GM19395 (cell line): ENCODE data around the gene REEP6.
"Not testable (repeated sequence)": the region's sequence is repeated elsewhere in the genome, so short reads cannot be mapped to it uniquely, and the experiment has no call there.

Experiments used
- ATAC-seq: cut with Tn5 transposase; IDR thresholded peaks from one replicate; pipeline ENCODE4 v1.9.1; 2021; ENCODE audit warnings: mild to moderate bottlenecking, moderate library complexity; ENCODE audit not compliant: unreplicated experiment

The REEP6 gene

DNA sequence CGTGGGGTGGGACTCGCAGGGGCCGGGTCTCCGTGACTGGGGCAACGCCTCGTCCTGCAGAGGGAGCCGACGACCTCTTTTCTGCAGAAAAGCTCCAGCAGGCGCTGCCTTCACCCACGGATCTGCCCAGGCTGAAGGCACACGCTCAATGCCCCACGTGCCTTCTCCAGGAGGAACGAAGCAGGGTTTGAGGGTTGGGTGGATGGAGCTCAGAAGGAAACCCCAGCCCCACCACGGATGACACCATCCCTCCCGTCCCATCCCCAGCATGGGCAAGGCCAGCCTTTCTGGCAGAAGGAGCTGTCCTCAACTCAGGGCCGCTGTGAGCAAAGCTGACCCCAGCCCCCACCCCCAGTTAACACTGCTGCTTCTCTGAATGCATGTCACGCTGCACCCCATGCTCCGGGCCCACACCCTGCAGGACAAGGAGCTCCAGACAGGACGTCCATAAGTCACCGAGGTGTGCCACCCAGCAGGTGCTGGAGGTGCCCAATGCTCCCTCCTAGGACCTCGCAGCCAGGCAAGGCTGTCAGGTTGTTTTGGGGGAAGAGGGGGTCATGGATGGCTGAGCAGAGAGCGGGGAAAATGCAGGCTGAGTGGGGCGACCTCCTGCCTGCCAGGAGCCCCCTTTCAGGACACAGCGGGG, 19.3 kb upstream of the REEP6 start:
- ATAC-seq = no peak

DNA sequence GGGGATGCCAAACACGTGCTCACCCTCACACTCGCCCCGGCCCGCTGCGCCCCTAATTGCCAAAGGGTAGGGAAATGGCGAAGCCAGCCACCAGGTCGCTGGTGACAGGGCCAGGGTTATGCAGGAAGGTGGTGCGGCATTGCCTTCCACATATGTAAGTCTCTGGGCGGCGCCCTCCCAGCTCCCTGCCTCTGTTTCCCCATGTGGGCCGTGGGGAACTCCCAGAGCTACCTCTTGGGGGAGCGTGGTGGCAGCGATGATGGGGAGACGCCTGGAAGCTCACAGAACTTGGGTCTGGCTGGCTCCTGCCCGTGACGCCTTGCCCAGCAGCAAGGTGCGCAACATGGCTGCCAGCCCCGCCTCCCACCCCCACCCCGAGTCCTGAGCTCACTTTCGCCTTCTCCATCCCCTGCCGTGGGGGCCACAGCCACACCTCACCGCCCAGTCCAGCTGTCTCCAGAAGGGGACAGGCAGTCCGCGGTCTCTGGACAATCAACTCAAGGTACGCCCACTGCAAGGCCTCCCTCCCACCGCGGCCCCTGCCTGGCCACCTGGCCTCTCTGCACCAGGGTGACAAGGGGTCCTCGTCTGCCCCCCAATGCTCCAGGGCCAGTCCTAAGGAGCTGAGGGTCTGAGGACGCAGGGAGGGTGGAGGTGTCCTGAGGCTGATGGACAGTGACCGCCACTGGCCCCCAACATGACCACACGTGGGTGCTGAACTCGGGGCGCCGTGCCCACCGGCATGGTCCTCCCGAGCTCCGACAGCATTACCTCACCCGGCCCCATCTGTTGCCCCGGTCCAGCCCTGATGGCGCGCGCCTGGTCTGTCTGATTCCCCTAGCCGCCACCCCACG, 18.5 kb upstream of the REEP6 start:
- ATAC-seq = no peak

DNA sequence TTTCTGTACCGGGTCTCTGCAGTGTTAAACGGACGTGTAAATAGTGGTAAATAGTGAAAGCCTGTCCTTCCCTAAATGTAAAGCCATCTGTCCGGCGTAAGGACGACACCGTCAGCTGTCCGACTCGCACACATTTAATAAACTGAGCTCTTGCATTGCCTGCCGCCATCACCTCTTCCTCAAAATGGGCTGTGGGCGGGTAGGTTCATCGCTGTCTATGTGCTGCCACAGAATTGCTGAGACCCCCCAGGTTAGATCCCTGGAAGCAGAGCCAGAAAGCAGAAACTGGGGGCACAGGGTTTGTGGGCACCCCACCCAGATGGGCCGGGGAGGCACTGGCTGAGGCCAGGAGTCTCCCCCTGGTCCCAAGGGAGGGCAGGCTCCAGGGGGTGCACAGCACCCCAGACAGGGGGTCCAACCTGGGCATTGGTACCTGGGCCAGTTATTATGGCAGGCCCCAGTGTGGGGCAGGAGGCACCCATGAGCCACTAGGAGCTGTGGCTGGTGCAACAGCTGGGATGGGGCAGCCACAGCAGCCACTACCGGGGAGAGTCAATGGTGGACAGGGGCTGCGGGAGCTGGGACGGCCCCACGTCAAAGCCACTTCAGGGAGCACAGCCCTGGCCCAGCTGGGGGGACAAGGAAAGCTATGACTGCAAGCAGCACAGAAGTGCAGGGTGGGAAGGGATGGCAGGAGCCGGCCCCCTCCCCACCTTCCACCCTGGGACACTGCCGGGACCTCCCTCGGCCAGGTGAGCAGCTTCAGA, 17.7 kb upstream of the REEP6 start:
- no peak for ATAC-seq

DNA sequence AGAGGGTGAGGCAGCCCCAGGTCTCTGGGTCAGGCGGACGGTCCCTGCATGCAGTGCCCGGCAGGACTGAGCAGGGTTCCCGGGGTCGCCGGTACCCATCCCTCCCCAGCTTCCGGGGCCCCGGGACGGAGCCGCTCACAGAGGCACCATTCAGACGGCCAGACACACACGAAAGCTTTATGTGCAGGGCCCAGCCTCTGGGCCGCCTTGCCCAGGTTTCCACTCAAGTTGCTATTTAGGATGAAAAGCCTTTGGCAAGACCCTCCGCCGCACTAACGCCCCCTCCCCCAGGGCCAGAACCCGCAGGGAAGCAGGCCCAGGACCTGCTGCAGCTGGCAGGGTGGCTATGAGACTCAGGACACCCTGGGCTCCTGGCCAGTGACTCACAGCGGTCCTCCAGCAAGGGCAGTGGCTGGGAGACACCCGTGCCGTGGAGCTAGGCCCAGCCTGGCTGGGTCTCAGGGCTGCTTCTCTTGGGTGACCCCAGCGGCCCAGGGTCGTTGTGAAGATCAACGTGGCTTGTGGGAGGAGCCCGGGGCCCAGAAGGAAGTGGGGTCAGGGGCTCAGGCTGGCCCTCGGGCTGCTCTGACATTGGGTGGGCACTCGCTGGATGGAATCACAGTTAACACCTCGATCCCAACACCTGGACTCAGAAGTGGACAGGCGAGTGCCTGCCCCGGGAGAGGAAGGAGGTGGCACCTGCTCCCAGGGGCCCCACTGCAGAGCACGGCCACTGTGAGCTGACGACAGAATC, 16.8 kb upstream of the REEP6 start:
- ATAC-seq = no peak

DNA sequence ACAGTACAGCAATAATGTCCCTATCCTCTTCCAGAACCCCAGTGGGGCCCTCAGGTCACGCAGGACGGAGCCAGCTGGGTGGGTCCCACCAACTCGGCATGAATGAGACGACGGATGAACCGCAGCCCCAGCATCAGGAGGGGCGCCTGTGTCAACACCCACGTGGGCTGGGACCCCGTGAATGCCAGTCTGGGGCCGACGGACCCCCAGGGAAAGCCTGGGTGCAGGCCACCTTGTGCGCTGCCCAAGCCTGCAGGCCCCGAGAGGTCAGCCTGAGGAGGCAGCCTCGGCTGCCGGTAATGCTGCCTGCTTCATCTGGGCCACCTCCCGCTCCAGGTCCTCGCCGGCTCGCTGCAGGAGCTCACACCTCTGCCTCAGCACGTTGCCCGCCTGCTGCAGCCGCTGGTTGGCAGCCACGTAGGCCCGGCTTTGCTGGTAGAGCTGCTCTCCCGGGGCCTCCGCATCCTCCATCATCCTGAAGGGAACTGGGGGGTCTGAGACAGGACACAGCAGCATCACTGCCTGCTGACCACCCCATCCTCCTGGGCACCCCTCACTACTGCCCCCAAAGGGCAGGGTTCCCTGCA, 16.1 kb upstream of the REEP6 start:
- no peak for ATAC-seq

DNA sequence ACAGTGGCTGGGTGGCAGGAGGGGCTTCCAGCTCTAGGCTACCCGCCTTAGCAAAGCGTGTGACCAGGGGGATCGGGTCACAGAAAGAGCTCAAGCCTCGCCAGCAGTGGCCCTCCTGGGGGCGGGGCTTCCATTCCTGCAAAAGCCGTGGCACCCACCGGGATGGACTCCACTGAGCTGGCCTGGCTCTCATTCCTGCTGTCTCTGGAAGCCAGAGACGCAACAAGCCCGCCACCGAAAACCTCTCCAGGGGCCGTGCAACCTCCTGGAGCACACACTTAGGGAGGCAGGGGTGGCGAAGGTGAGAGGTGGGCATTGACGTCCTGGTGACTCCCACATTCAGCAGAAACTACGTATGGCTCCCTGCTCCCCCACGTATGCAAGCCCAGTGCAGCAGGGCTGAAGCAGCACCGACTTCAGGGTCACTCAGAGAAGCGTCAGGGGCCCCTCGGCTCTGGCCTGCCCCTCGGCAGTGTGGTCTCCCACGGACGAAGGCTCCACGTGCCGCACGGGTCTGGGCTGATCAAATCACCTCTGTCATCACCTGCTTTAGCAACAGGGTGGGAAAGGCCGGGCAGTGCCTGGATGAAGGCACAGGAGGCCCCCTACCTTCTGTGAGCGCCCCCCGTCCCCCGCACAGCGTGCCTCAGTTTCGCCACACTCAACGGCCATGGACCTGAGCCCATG, 15.1 kb upstream of the REEP6 start:
- no peak for ATAC-seq

DNA sequence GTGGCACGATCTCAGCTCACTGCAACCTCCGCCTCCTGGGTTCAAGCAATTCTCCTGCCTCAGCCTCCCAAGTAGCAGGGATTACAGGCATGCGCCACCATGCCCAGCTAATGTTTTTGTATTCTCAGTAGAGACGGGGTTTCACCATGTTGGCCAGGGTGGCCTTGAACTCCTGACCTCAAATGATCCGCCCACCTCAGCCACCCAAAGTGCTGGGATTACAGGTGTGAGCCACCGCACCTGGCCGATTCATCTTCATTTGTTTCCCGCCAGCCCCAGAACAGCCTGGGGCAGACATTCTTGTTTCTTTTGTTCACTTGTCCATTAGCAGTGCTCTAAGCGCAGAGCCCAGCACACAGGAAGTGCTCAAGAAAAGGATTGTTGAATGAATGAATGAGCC, 13.9 kb upstream of the REEP6 start:
- not testable (repeated sequence) for ATAC-seq

DNA sequence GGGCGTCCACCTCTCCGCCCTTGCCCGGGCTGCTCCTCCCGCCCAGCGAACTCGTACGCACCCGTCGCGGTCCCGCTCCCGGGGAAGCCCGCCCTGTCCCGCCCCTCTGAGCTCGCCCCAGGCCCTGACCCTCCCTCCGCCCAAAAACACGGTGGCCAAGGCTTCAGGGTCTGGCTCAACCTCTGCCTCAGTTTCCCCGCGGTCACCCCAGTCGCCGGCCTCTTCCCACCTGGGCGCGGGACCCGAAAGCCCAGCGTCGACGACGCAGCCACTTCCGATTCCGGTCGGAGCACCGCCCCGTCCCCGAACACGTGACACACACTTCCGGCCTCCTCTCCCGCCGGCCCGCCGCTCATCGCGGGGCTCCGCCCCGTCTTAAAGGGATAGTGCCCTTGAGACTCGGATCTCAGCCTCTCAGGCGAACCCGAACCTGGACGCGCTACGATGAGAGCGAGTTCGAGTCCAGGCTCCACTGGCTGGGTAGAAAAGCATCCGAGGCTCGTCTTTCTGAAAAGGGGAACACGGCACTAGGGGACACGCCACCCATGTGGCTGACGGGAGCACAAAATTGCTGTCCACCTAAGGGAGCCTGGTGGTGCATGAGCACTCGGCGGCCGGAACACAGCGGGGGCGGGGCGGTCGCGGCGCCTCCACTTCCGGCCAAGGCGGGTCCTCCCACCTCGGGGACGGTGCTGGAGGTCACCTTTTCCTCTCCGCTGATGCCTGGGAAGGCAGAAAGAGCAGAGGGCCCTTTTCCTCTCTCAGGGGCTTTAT, 11.9 kb upstream of the REEP6 start, which contains the start of gene C19orf25:
TSS of gene C19orf25 (minus strand) at position 282 of the 774 bp plus-strand sequence. CDS start 312 bp downstream, outside the sequence.
- peak; percentile 77 for ATAC-seq

DNA sequence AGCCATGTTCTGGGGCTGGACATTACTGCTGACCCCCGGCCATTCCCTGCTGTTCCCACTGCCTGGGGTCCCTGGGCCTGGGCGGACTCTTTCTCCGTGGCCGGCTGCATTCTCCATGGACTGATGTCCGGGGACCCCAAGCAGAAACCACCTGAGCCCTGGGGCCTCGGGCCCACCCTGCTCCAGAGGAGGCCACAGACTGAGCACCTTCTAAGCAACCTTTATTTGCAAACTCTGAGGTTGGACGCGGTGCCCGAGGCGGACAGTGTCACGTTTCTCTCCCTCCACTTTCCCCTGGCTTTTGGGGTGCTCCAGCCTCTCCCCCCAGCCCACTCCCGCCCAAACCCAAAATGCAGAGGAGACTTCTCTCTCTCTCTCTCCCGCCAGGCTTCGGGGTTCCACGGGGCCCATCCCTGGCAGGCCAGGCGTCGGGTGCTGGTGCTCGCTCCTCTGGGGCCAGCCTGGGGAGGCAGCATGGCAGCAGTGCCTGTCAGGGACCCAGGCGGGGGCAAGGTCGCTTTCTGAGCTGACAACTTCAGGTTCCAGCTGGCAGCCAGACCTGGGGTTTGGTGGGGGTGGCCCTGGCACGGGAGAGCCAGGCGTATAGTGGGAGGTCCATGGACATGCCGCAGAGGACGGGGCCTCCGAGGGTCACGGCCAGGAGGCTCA, 9.6 kb upstream of the REEP6 start:
- ATAC-seq = no peak

DNA sequence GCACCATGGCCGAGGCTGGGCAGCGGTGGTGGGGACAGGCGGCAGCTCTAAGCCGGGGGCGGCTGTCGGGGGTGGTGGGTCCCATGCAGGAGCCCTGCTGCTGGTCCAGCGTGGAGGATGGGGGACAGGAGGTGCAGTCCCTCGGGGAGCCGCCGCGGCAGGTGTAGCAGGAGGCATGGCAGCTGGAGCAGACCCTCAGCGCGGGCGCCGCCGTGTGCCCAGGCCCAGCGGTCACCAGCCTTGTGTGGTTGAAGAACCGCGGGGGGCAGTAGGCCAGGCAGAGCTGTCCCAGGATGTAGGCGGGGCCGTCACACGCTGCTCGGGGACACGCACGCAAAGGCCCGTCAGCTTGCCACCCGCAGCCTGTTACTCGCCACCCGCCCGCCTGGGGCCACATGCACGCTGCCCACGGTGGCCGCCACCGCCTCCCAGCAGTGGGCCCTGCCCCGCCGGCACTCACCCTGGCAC, 9.1 kb upstream of the REEP6 start:
- no peak for ATAC-seq

DNA sequence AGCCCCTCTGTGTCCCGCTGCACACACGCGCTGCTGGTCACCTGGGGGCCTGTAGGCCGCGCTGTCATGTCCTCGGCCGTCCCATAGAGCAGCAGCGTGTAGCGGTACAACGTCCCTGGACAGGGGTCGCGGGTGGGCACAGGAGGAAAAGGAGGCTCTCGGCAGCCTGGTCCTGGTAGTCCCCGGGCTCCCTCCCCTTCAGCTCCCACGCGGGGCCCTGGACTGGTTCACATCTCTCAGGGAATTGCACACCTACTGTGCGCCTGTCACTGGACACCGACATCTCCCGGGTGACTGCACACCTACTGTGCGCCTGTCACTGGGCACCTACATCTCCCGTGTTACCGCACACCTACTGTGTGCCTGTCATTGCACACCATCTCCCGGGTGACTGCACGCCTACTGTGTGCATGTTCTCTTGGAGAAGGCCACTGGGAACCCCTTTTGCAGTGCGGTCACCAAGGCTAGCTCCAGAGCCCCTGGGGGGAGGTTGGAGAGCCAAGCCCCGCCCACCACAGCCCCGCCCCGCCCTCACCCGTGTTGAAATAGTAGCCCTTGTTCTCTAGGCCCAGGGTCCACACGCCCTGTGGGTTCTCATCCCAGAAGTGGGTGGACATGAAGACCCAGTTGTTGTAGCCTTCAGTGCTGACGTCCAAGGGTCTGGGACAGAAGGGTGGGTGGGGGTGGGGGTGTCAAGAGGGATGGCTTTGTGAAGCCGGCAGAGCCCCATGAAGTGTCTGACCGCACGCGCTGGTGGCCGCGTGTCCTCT, 8.4 kb upstream of the REEP6 start:
- no peak for ATAC-seq

DNA sequence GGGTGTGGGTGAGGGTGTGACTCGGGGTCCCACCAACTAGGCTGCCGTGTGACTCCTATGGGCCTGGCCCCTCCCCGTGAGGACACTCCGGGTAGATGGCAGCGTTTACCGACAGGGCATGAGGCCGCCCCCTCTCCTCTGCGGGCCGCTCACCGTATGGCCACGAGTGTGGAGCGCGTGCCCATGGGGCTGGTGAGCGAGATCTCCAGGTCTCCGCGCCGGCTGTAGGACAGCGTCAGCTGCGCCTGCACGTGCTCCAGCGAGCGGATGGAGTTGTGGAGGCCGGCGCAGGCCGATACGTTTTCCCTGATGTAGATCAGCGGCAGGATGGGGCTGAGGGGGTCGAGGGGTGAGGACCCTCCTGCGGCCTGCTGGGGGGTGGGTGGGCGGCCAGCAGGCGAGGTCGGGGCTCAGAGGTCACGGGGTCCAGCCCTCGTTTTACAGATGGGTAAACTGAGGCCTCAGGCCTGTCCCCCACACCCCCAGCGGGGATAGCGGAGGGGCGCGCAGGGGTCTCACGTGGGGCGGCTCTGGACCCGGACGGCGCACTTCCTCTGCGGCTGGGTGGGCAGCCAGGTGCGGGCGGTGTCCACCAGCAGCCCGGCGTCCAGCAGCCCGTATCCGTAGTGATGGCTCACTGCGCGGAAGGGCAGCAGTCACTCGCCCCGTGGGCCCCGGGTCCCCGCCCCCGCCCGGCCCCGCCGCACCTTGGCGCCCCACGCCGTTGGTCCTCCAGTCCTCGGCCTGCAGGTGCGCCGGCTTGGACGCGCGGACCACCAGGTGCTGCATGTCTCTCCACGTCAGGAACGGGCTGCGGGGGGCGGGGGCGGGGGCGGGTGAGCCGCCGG, 7.6 kb upstream of the REEP6 start:
- no peak for ATAC-seq

DNA sequence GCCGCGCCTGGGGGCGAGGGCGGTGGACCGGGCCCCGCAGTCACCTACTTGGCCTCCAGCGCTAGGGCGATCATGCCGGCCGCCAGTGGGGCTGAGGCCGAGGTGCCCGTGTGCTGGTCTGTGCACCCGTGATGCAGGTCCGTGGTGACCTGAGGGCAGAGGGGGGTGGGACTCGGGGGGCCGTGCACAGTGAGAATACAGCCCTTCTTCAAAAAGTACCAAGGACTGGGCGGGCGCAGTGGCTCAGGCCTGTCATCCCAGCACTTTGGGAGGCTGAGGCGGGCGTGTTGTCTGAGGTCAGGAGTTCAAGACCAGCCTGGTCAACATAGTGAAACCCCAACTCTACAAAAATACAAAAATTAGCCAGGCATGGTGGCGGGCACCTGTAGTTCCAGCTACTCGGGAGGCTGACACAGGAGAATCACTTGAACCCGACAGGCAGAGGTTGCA, 7.0 kb upstream of the REEP6 start:
- no peak for ATAC-seq

DNA sequence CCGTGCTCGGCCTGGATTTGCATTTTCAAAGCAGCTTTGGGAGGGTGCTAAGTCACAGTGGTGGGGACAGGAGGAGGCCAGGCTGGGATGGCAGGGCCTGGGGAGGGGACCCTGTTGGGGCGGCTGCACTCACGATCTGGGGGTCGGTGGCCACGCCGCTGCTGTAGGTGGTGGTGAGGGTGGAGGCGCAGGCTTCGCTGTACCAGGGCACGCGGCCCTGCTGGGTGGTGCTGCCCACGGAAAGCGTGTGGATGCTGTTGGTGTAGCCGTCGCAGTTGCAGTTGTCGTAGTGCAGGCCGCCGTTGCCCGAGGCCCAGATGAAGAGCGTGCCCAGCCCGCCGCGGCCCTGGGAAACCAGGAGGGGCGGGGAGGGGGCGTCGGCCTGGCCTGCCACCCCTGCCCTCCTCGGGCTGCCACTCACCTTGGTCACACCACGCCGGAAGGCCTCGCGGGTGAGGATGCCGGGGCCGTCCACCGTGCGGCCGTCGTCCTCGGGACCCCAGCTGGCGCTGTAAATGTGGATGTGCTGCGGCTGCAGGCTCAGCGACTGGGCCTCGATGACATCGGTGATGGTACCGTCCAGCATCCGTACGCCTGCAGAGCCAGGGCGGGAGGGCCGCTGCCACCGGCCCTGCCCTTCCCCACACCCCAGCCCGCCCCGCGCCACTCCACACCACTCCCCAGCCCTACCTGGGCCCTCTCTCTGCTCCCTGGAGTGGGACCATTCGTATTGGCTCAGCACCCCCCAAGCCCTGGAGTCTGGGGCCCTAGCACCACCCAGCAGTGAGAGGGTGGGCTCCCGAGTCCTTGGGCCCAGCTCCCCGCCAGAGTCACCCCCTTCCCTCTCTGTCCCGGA, 4.0 kb upstream of the REEP6 start:
- ATAC-seq = no peak

DNA sequence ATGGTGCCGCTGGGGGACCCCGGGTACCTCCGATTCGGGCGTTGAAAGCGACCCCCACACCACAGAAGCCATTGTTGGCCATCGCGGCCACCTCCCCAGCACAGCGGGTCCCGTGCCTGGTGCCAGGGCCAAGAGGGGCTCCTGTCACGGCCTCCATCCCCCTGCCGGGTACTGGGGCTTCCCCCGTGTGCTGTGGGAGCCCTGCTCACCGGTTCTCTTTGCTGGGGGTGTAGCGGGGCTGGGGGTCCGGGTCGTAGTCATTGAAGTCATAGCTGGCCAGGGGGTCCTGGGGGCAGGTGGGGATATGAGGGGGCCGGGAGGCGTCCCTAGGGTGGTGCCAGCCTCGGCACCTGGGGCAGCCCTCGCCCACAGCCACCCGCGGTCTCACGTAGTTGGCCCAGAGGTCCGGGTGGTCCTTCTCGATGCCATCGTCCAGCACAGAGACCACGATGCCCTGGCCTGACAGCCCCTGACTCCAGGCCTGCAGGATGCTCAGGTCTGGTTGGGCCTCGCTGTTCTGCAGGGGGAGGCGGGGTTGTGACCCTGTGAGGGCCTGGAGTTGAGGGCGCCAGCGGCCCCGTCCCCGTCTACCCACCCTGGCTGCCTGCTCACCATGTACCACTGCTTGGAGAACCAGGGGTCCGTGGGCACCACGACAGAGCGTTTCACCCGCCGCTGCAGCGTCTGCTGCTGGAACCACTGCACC, 3.3 kb upstream of the REEP6 start:
- no peak for ATAC-seq
